ENCODE results near the gene TNFSF15.
A peak's percentile ranks its signal among the peaks of the same experiment; 100 is the strongest.
"Not testable (repeated sequence)": the region's sequence is repeated elsewhere in the genome, so short reads cannot be mapped to it uniquely, and the experiment has no call there.

Gene TNFSF15

DNA sequence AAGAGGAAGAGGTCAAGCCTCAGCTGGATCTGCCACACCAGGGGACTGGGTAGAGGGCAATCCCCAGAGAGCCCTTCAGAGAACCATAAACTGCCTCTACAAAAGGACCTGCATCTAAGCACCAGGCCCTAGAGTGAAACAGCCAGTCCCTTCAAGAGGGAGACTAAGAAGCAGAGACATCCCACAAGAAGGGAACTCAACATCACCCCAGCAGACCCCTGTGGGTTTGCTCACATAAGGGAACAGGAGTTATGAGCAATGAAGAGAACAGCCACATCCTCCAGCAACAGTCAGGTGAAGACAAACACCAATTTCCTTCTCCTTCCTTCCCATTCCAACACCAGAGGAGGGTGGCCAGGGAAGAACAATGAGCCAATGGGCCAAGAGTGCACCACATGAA, 48.9 kb downstream of the TNFSF15 start:
- no peak for DNase-seq (ENCODE audit: low read depth in 2 of 2, low spot score in 1 of 2)

DNA sequence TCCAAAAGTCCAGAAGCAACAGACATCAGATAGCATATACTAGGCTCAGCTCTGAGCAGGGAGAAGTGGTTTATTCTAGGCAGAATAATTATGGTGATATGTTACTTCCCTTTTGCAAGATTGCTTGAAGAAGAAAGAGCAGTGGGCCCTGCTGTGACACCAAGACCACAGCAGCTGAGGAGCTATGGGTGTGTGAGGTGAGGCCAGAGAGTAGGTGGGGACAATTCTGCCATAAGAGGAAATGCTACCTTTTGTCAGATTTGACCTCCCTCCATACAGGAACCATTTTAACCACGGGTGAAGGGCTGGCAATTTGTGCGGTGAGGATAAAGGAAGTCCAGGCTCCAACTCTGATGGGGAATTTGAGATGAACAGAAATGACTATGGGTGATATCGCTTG, 51.3 kb downstream of the TNFSF15 start:
- DNase-seq (ENCODE audit: low read depth in 2 of 2, low spot score in 1 of 2), result no peak

DNA sequence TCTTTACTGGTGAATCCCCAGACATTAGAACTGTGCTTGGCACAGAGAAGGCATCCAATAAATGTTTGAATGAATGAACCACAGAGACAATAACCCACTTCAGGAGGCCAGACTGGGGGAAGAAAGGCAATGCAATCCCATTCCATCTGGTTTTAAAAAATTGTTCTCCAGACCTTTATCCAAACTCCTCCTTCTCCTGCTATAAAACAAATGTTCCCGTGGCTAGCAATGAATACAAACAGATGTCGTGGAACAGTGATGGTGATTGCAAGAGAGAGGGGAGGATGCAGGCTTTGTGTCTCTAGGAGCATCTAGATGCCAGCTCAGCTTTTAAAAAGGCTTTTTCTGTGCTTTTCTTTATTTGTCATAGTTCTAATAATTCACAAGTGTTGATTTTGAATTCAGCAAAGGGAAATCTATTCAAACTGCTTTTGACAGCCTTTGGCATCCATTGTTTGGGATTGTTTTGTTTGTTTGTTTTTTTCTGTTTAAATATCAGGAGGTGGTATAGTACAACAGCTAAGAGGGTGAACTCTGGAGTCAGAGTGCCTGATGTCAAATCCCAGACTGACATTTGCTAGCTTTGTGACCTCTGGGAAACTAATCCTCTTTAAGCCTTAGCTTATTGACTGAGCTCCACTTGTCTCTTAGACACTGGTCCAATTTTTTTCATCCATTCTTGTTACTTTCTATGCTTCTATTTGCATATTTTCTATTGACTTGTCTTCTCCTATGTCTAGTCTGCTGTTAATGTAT, 59.1 kb downstream of the TNFSF15 start:
- DNase-seq (ENCODE audit: low read depth in 2 of 2, low spot score in 1 of 2), result no peak

DNA sequence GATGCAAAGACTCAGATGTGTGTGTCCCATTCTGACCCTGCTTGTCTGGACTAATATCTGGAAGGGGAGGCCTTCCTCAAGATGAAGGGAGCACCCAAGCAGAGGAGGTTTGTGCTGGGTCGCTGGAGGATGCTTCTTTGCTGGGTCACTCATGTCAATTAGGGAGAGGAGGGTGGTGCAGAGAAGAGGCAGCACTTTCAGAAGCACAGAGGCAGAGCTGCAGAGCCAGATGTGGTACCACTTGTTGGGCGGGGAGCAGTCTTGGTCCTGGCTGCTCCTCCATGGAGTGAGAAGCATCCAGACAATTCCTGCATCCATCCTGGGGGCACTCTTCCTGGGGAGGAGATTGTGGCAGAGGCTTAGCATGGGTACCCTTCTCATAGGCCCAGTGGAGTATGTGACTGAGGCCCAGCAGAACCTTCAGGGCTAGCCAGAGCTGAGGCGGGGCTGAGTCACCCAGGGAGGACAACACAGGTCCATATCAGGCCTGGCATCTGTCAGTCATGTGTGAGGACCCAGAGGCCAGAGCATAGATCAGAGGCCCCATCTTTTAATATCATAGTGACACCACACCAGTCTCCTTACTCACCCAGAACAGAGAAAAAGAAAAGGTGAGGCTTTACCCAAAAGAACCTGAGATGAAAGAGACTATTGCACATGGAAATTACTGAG, 59.8 kb downstream of the TNFSF15 start:
- no peak for DNase-seq (ENCODE audit: low read depth in 2 of 2, low spot score in 1 of 2)

DNA sequence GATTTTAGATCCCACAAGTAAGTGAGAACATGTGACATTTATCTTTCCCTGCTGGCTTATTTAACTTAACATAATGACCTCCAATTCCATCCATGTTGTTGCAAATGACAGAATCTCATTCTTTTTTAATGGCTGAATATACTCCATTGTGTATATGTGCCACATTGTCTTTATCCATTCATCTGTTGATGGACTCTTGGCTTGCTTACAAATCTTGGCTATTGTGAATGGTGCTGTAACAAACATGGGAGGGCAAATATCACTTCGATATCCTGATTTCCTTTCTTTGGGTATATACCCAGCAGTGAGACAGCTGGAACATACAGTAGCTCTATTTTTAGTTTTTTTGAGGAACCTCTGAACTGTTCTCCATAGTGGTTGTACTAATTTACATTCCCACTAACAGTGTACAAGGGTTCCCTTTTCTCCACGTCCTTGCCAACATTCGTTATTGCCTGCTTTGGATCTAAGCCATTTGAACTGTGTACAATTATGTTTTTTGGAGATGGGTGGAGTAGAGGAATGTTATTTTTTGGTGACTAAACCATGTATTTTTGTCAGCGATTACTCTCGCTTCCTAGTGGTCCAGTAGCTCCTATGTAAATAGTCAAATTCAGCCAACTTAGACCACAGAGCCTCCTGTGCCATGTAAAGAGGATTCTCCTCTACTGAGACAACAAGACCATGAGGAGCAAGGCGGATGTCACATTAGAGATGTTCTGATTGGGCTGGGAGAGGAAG, 60.6 kb downstream of the TNFSF15 start:
- no peak for DNase-seq (ENCODE audit: low read depth in 2 of 2, low spot score in 1 of 2)

DNA sequence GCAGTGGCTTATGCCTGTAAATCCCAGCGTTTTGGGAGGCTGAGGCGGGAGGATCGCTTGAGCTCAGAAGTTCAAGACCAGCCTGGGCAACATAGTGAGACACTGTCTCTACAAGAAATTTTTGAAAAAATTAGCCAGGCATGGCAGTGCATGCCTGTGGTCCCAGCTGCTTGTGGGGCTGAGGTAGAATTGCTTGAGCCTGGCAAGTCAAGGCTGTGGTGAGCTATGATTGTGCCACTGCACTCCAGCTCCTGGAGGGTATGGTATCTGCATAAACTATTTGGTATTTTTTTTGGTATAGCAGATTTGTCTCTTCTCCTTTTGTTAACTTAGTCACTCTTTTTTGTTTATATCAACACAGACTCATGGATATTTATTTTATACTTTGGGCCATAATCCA, 62.4 kb downstream of the TNFSF15 start:
- no peak for DNase-seq (ENCODE audit: low read depth in 2 of 2, low spot score in 1 of 2)

DNA sequence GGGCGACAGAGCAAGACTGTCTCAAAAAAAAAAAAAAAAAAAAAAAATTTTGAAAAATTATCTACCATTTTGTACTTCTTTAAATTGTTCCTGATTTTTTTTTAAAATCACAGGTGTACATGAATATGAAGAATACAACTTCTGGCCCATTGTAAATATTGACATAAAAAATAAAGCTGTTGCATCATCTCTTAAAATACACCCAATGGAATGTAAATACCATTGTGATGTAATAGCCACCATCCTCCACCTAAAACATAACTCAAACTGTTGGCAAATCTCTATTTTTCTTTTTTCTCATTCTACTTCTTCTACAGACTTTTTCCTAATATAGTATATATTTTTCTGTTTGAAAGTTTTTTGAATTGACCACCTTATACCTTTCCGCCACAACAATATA, 62.9 kb downstream of the TNFSF15 start:
- DNase-seq (ENCODE audit: low read depth in 2 of 2, low spot score in 1 of 2), result no peak

DNA sequence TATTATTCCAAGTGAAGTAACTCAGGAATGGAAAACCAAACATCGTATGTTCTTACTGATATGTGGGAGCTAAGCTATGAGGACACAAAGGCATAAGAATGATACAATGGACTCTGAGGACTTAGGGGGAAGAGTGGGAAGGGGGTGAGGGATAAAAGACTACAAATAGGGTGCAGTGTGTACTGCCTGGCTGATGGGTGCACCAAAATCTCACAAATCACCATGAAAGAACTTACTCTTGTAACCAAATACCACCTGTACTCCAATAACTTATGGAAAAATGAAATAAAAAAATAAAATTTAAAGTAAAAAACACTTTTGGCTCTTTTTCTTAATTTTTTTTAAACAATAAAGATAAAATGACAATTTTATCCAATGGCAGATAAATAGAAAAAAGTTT, 64.3 kb downstream of the TNFSF15 start:
- DNase-seq (ENCODE audit: low read depth in 2 of 2, low spot score in 1 of 2), result not testable (repeated sequence)

DNA sequence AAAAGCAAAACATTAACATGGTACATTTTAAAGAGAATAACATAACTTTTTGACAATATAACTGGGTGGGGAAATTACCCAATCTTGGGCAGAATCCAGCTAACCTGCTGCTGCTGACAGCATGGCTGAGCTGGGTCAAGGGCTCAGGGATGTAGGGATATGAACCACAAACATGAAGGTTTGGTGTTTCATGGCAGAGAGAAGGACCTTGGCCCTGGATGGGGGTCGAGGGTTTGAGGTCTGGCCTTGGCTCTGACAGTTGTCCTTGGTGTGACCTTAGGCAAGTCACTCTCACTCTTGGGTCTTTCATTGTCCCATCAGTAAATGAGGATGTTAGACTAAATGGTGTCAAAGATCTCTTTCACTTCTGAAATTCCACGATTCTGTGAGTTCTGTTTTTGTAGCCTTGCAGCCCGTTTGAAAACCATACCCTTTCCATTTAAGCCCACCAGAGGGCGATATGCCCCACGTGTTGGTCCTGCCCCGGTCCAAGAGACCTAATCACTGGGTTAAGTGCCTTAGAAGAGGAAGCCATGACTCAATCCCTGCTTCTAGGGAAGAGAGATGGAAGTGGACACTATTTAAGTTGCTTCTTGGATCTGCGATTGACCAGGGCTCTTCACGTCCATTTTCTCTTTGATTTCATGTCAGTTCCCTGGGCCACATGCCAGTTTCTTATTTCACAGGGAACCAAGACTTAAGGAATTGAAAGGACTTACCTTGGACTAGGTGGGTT, 67.1 kb downstream of the TNFSF15 start:
- peak; percentile 38 to 49 for DNase-seq (ENCODE audit: low read depth in 2 of 2, low spot score in 1 of 2)

DNA sequence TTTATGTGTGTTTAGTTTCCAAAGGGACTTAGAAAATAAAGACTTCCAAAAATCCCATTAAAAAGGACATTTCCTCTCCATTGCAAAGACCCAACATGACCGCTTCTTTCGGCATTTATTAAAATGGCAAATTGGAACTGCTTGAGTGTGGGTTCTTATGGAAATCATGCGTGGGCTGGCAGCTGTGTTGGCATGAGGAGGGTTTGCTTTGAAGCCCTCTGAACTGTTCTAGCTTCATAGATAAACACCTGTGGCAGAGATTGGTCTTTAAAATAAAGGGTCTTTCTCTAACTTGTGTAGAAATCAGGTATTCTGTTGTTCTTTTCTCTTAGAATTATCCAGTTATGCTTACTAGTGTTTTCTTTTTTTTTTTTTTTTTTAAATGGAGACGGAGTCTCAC, 68.0 kb downstream of the TNFSF15 start:
- DNase-seq (ENCODE audit: low read depth in 2 of 2, low spot score in 1 of 2), result no peak

DNA sequence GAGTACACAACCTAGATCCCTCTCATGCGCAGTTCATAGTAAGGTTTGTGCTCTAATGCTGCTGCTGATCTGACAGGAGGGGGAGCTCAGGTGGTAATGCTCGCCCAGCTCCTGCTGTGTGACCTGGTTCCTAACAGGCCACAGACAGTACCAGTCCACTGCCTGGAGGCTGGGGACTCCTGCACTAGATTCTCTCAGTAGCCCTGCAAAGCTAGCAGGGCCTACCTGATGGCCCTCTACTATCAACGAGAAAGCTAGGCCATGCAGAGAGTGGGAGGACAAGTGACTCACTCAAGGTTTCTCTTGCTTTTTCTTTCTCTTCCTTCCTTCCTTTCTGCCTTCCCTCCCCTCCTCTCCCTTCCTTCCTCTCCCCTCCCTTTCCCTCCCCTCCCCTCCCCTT, 68.7 kb downstream of the TNFSF15 start:
- DNase-seq (ENCODE audit: low read depth in 2 of 2, low spot score in 1 of 2), result peak in 1 of 2 donors; percentile 5

DNA sequence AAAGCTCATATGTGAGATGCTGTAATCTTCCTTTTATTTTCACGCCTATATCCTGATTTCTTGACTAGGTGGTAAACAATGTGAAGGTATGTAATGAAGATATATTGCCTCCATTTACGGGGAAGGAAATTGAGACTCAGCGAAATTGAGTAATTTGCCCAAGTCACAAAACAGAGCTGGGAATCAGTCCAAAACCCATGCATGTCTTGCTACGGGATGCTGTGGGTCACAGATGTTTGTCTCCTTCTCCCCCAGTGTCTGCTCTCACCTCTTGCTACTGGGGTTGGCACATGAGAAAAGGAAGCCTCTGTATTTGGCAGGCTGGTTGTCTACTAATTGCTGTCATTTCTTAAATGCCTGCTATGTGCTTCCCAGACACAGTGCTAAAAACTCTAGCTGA, 70.1 kb downstream of the TNFSF15 start:
- no peak for DNase-seq (ENCODE audit: low read depth in 2 of 2, low spot score in 1 of 2)

DNA sequence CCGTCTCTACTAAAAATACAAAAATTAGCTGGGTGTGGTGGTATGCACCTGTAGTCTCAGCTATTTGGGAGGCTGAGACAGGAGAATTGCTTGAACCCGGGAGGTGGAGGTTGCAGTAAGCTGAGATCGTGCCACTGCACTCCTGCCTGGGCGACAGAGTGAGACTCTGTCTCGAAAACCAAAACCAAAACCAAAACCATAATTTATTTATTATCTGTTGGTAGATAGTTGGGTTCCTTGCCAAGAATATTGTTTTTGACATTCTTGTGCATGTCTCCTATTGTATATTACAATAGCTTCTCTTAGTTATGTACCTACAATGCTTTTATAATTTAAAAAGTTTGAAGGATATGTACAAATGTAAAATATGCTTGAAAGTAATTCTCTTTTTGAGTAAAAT, 70.7 kb downstream of the TNFSF15 start:
- not testable (repeated sequence) for DNase-seq (ENCODE audit: low read depth in 2 of 2, low spot score in 1 of 2)

Measured in stimulated activated CD8-positive, alpha-beta memory T cell treated with anti-CD3 and anti-CD28 coated beads, Interleukin-4, amount 100 ng/mL, for 4 hours (primary cell).